Caco-2 (cell line): ENCODE data around the gene NOP53. TPM values are rescaled to one million over a fixed set of nuclear protein-coding genes. Genes with fewer than 3 reads are reported as not detected.

ENCODE experiments used
- BruUV-seq: library from RNA; stranded (reverse); fragments of 400-500 nt; replicated peaks from 2 replicates; lab custom pipeline; 2021; lab: Mats Ljungman, UMichigan
- CTCF ChIA-PET: fragments of 300-600 bp; sonication (Branson Sonifier 250); formaldehyde crosslinking; loops from one replicate; lab custom pipeline; 2022; ENCODE audit warnings: antibody characterized with exemption; lab: Charles Lee
- POLR2A ChIA-PET: fragments of 300-600 bp; sonication (Branson Sonifier 250); formaldehyde crosslinking; loops from one replicate; lab custom pipeline; 2022; ENCODE audit warnings: antibody characterized with exemption; lab: Charles Lee
- DNase-seq, 2 experiments: peaks; one replicate each; pipeline versions ENCODE4 v3.0.0 to v3.0.0-alpha.2; 2020 to 2022
- H3K27me3 ChIP-seq: replicated peaks from 2 replicates; pipeline ENCODE4 v1.6.0; 2011; ENCODE audit warnings: low read length; ENCODE audit not compliant: control insufficient read depth, insufficient read depth
- H3K36me3 ChIP-seq: 2 replicates; pipeline ENCODE4 v1.5.1; 2011; ENCODE audit warnings: low read length; ENCODE audit not compliant: control insufficient read depth, insufficient read depth
- H3K4me1 ChIP-seq: fragments of 250-450 bp; sonication (Bioruptor Pico); 2 replicates; pipeline ENCODE4 v1.5.1; 2020; ENCODE audit warnings: mild to moderate bottlenecking
- H3K4me3 ChIP-seq: 2 replicates; pipeline ENCODE4 v1.5.1; 2011; ENCODE audit warnings: low read depth, mild to moderate bottlenecking, control low read depth, low read length
- H3K9me3 ChIP-seq: fragments of 250-450 bp; sonication (Bioruptor Pico); 2 replicates; pipeline ENCODE4 v1.5.1; 2020; ENCODE audit warnings: mild to moderate bottlenecking, moderate library complexity
- H3K27ac Mint-ChIP-seq: one replicate; pipeline ENCODE4 v1.8.0; 2022; ENCODE audit warnings: mixed read lengths; ENCODE audit not compliant: unreplicated experiment
- H3K27me3 Mint-ChIP-seq: one replicate; pipeline ENCODE4 v1.8.0; 2022; ENCODE audit warnings: mixed read lengths; ENCODE audit not compliant: insufficient read depth, unreplicated experiment
- H3K36me3 Mint-ChIP-seq: one replicate; pipeline ENCODE4 v1.8.0; 2022; ENCODE audit warnings: mild to moderate bottlenecking, mixed read lengths; ENCODE audit not compliant: insufficient read depth, unreplicated experiment
- H3K4me1 Mint-ChIP-seq: one replicate; pipeline ENCODE4 v1.8.0; 2022; ENCODE audit warnings: low read depth, mixed read lengths; ENCODE audit not compliant: unreplicated experiment
- H3K4me3 Mint-ChIP-seq: one replicate; pipeline ENCODE4 v1.8.0; 2022; ENCODE audit warnings: mild to moderate bottlenecking, moderate library complexity, mixed read lengths; ENCODE audit not compliant: unreplicated experiment
- H3K9me3 Mint-ChIP-seq: one replicate; pipeline ENCODE4 v1.8.0; 2022; ENCODE audit warnings: mixed read lengths; ENCODE audit not compliant: unreplicated experiment
- CTCF ChIP-seq, 2 experiments: fragments of 200-600 bp in 1 of 2; IDR thresholded peaks; 1 replicate in 1 of 2; 2 replicates in 1 of 2; pipeline versions ENCODE4 v1.5.1 to v1.8.0; 2011 to 2022; ENCODE audit warnings: antibody characterized with exemption in 1 of 2, control low read depth in 1 of 2, inconsistent platforms in 1 of 2, low read depth in 1 of 2, low read length in 1 of 2, mild to moderate bottlenecking in 1 of 2, moderate library complexity in 1 of 2; ENCODE audit not compliant: insufficient read depth in 1 of 2, severe bottlenecking in 1 of 2, unreplicated experiment in 1 of 2
- intact Hi-C: fragments of 100-400 bp; cut with micrococcal nuclease; formaldehyde crosslinking; loops from one replicate; pipeline ENCODE4 v1.10.0; 2022; ENCODE audit not compliant: unreplicated experiment
- total RNA-seq: library from RNA; stranded (reverse); gene quantifications from 2 replicates; pipeline ENCODE4 v1.2.3, GENCODE V29; 2022

Gene NOP53
- total RNA-seq, 1 experiment from 2014 or later = 347 TPM

GRCh38 chr19:47760632-47760999, 15.3 kb downstream of the NOP53 start:
- POLR2A ChIA-PET = no interaction called here
- TF ChIP-seq CTCF (IDR thresholded peaks at IDR 0.05; ENCODE audit: insufficient read depth in 1 of 2, low read depth in 1 of 2, low read length in 1 of 2, severe bottlenecking in 1 of 2, unreplicated experiment in 1 of 2) = no peak
- DNase-seq = no peak
- H3K9me3 ChIP-seq = no peaks in the 10 kb centered on the region
- H3K4me1 ChIP-seq = peaks cover 10% of the 10 kb centered on the region; the same call in 1 of the 2 replicates
- intact Hi-C loops = no loop called here
- Mint-ChIP-seq H3K9me3 (no peaks in the 10 kb centered on the region), H3K27ac (no peak overlapping the region), H3K36me3 (peaks cover 53% of the 10 kb centered on the region), H3K4me3 (no peak overlapping the region), H3K27me3 (no peaks in the 10 kb centered on the region), H3K4me1 (peaks cover 9% of the 10 kb centered on the region)
- H3K4me3 ChIP-seq = no peak overlapping the region
- BruUV-seq = no TSS peak
- no peaks in the 10 kb centered on the region for H3K27me3 ChIP-seq
- H3K36me3 ChIP-seq = peaks cover 7% of the 10 kb centered on the region
- CTCF ChIA-PET = no interaction called here

GRCh38 chr19:47761566-47761965, 16.2 kb downstream of the NOP53 start:
- intact Hi-C loops = no loop called here
- ChIA-PET CTCF (no interaction called here), POLR2A (no interaction called here)
- H3K4me1 ChIP-seq = peaks cover 10% of the 10 kb centered on the region; the same call in 1 of the 2 replicates
- no peaks in the 10 kb centered on the region for H3K9me3 Mint-ChIP-seq
- H3K4me3 ChIP-seq = no peak overlapping the region
- H3K4me3 Mint-ChIP-seq = no peak overlapping the region
- peaks cover 9% of the 10 kb centered on the region for H3K4me1 Mint-ChIP-seq
- H3K36me3 Mint-ChIP-seq = peaks cover 45% of the 10 kb centered on the region
- no peak for DNase-seq
- H3K27me3 ChIP-seq = no peaks in the 10 kb centered on the region
- no peaks in the 10 kb centered on the region for H3K9me3 ChIP-seq
- TF ChIP-seq CTCF (IDR thresholded peaks at IDR 0.05; ENCODE audit: insufficient read depth in 1 of 2, low read depth in 1 of 2, low read length in 1 of 2, severe bottlenecking in 1 of 2, unreplicated experiment in 1 of 2) = no peak
- H3K27me3 Mint-ChIP-seq = no peaks in the 10 kb centered on the region
- H3K27ac Mint-ChIP-seq = no peak overlapping the region
- BruUV-seq = no TSS peak
- H3K36me3 ChIP-seq = peaks cover 7% of the 10 kb centered on the region

DNA sequence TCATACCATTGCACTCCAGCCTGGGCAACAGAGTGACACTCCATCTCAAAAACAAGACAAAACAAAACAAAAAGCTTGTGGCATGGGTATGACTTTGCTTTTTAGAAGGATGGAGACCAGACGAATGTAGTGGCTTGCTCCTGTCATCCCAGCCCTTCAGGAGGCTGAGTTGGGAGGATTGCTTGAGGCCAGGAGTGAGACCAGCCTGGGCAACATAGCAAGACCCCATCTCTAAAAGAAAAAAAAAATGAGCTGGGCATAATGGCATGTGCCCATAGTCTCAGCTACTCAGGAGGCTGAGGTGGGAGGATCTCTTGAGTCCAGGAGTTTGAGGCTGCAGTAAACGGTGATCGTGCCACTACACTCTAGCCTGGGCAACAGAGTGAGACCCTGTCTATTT, 16.8 kb downstream of the NOP53 start:
- no TSS peak for BruUV-seq
- DNase-seq = no peak
- POLR2A ChIA-PET = no interaction called here

More for the DNA sequence above, 16.8 kb downstream of the NOP53 start:
- H3K9me3 ChIP-seq = no peaks in the 10 kb centered on the region
- intact Hi-C loops = no loop called here
- H3K4me3 ChIP-seq = no peak overlapping the region
- Mint-ChIP-seq H3K9me3 (no peaks in the 10 kb centered on the region), H3K27ac (no peak overlapping the region), H3K4me1 (peaks cover 4% of the 10 kb centered on the region), H3K4me3 (no peak overlapping the region), H3K36me3 (peaks cover 39% of the 10 kb centered on the region), H3K27me3 (no peaks in the 10 kb centered on the region)
- H3K27me3 ChIP-seq = no peaks in the 10 kb centered on the region
- peaks cover 7% of the 10 kb centered on the region for H3K36me3 ChIP-seq
- TF ChIP-seq CTCF (IDR thresholded peaks at IDR 0.05; ENCODE audit: insufficient read depth in 1 of 2, low read depth in 1 of 2, low read length in 1 of 2, severe bottlenecking in 1 of 2, unreplicated experiment in 1 of 2) = no peak
- peaks cover 6% of the 10 kb centered on the region; the same call in 1 of the 2 replicates for H3K4me1 ChIP-seq
- CTCF ChIA-PET = no interaction called here
